Rectal smooth muscle tissue (tissue), 1 donor: ENCODE data around the gene CYP27C1.

Source experiments
- H3K27ac ChIP-seq: one replicate; pipeline ENCODE4 v1.7.0; 2013; ENCODE audit warnings: low read depth, low read length, inconsistent platforms
- H3K27me3 ChIP-seq: one replicate; pipeline ENCODE4 v1.7.0; 2013; ENCODE audit warnings: low read length; ENCODE audit not compliant: control insufficient read depth, insufficient read depth
- H3K36me3 ChIP-seq: one replicate; pipeline ENCODE4 v1.7.0; 2013; ENCODE audit warnings: low read length; ENCODE audit not compliant: control insufficient read depth, insufficient read depth
- H3K4me1 ChIP-seq: one replicate; pipeline ENCODE4 v1.7.0; 2013; ENCODE audit warnings: low read length; ENCODE audit not compliant: control insufficient read depth, insufficient read depth
- H3K4me3 ChIP-seq: one replicate; pipeline ENCODE4 v1.7.0; 2013; ENCODE audit warnings: low read length
- H3K9ac ChIP-seq: one replicate; pipeline ENCODE4 v1.7.0; 2013; ENCODE audit warnings: low read length

The CYP27C1 gene

GRCh38 chr2:127183771-127184170, 36.3 kb downstream of the CYP27C1 start:
- Histone ChIP-seq H3K4me1 (no peaks in the 10 kb centered on the region), H3K27ac (no peak overlapping the region), H3K9ac (no peak overlapping the region), H3K27me3 (no peaks in the 10 kb centered on the region), H3K36me3 (no peaks in the 10 kb centered on the region), H3K4me3 (no peak overlapping the region)

DNA sequence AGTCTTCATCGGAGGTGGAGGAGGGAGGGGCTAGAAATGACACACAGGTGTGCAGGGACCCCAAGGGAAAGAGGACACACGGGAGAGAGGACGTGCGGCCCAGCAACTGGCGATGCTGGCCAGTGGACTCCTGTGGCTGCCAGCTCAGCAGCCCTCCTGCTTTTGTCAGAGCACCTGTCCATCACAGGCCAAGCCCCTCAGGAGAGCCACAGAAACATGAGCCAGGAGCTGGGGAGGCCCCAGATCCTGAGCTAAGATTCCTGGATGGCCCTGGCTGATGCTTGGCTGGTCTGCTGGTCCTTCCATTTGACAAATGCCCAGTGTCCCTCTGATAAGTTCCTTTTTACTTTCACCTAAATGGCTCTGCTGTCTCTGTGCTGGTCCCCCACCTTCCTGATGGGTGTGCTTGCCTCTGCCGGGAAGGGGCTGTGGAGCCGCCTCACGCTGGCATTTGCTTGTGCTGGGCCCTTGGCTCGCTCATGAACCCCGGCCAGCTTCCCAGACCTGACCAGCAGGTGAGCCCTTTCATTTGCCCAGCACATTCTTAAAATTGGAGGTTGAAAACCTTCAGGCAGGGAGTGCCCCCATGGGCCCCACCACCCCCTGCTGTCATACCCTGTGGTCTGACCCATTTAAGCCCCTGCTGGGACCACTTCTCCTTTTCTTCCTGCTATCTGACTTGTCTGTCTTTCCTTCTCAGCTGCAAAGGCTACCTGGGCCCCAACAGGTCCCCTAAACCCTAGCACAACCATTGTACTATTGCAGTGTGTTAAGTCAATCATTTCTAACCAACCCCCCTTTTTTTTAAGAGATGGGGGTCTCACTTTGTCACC, 37.3 kb downstream of the CYP27C1 start:
- H3K27ac ChIP-seq, result no peak overlapping the region
- no peaks in the 10 kb centered on the region for H3K27me3 ChIP-seq
- H3K9ac ChIP-seq, result no peak overlapping the region
- H3K4me1 ChIP-seq, result peaks cover under 1% of the 10 kb centered on the region
- H3K4me3 ChIP-seq, result no peak overlapping the region
- no peaks in the 10 kb centered on the region for H3K36me3 ChIP-seq

DNA sequence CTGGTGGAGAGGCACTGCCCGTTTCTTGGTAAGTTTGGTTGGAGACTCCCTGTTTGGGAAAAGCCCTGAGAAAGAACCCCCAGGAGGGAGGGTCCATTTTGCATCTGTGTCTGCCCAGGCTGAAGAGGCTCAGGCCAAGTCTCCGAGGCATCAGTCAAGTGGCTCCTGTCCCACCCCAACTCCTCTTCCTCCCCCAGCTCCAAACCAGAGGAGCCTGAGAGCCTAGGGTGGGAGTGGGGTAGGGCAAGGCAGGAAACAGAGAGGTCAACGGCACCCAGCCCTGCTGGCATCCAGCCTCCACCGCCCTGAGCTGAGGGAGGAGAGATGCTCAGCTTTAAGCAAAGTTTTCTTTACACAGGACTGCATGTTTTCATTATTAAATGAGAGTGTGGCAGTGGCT, 38.2 kb downstream of the CYP27C1 start:
- Histone ChIP-seq H3K27me3 (no peaks in the 10 kb centered on the region), H3K4me3 (no peak overlapping the region), H3K27ac (no peak overlapping the region), H3K36me3 (no peaks in the 10 kb centered on the region), H3K4me1 (peaks cover 9% of the 10 kb centered on the region), H3K9ac (no peak overlapping the region)

- no peak overlapping the region for H3K27ac ChIP-seq
- no peak overlapping the region for H3K4me3 ChIP-seq
- H3K36me3 ChIP-seq, result no peaks in the 10 kb centered on the region
- no peaks in the 10 kb centered on the region for H3K27me3 ChIP-seq
- H3K4me1 ChIP-seq, result peaks cover 30% of the 10 kb centered on the region
- no peak overlapping the region for H3K9ac ChIP-seq
Observed at GRCh38 chr2:127179766-127180165, 40.3 kb downstream of the CYP27C1 start.

DNA sequence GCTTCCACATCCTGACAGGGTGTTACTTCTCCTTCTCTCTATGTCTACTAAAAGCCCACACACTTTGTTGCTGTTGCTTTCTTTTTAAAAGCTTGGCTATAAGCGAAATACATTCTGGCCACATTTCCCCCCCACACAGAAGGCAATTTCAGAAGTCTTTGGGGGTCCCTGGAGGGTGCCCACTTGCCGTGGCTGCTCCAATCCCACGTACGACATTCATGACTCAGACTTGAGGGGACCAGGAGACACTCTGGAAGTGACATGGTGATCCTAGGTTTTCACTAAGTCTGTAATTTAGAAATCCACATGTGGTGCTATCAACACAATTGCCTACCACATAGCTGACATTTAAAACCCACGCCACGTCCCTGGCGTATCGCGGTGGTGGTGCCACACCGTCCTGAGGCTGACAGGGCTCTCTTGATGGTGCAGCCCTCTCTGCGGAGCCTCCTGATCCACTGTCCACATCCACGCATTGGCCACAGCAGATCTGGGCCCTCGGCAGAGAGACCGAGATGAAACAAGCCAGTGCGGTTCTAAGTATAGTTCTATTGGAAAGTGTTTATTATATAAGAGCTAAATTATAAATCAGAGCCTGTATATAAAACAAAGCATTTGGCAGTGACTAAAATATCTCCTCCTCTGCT, 42.4 kb downstream of the CYP27C1 start:
- Histone ChIP-seq H3K27me3 (no peaks in the 10 kb centered on the region), H3K4me1 (peaks cover 32% of the 10 kb centered on the region), H3K36me3 (no peaks in the 10 kb centered on the region), H3K27ac (peak overlapping the region; percentile 89), H3K9ac (no peak overlapping the region), H3K4me3 (no peak overlapping the region)

GRCh38 chr2:127176371-127177311, 43.5 kb downstream of the CYP27C1 start:
- Histone ChIP-seq H3K4me1 (peaks cover 32% of the 10 kb centered on the region), H3K9ac (no peak overlapping the region), H3K27me3 (no peaks in the 10 kb centered on the region), H3K36me3 (no peaks in the 10 kb centered on the region), H3K27ac (peak overlapping the region; percentile 89), H3K4me3 (peak overlapping the region; percentile 19)

- peak overlapping the region; percentile 89 for H3K27ac ChIP-seq
- H3K36me3 ChIP-seq, result no peaks in the 10 kb centered on the region
- no peak overlapping the region for H3K9ac ChIP-seq
- peaks cover 32% of the 10 kb centered on the region for H3K4me1 ChIP-seq
- no peaks in the 10 kb centered on the region for H3K27me3 ChIP-seq
- H3K4me3 ChIP-seq, result no peak overlapping the region
Observed at GRCh38 chr2:127175751-127176354, 44.2 kb downstream of the CYP27C1 start.

GRCh38 chr2:127175041-127175721, 44.9 kb downstream of the CYP27C1 start:
- Histone ChIP-seq H3K9ac (no peak overlapping the region), H3K4me3 (no peak overlapping the region), H3K27me3 (no peaks in the 10 kb centered on the region), H3K27ac (peak overlapping the region; percentile 89), H3K36me3 (no peaks in the 10 kb centered on the region), H3K4me1 (peaks cover 32% of the 10 kb centered on the region)

- Histone ChIP-seq H3K9ac (no peak overlapping the region), H3K27ac (peak overlapping the region; percentile 89), H3K36me3 (no peaks in the 10 kb centered on the region), H3K4me3 (no peak overlapping the region), H3K27me3 (no peaks in the 10 kb centered on the region), H3K4me1 (peaks cover 32% of the 10 kb centered on the region)
Observed at GRCh38 chr2:127174640-127175039, 45.5 kb downstream of the CYP27C1 start.

- Histone ChIP-seq H3K27me3 (no peaks in the 10 kb centered on the region), H3K36me3 (no peaks in the 10 kb centered on the region), H3K4me3 (no peak overlapping the region), H3K27ac (peak overlapping the region; percentile 89), H3K4me1 (peaks cover 32% of the 10 kb centered on the region), H3K9ac (no peak overlapping the region)
Observed at GRCh38 chr2:127174136-127174535, 46.0 kb downstream of the CYP27C1 start.

- H3K4me1 ChIP-seq, result peaks cover 32% of the 10 kb centered on the region
- no peaks in the 10 kb centered on the region for H3K27me3 ChIP-seq
- H3K27ac ChIP-seq, result no peak overlapping the region
- no peak overlapping the region for H3K9ac ChIP-seq
- H3K36me3 ChIP-seq, result no peaks in the 10 kb centered on the region
- no peak overlapping the region for H3K4me3 ChIP-seq
Observed at GRCh38 chr2:127173057-127173456, 47.0 kb downstream of the CYP27C1 start.
